Measurements from ENCODE around the gene MAST1.
"Not testable (repeated sequence)": the region's sequence is repeated elsewhere in the genome, so short reads cannot be mapped to it uniquely, and the experiment has no call there.

Gene MAST1

DNA sequence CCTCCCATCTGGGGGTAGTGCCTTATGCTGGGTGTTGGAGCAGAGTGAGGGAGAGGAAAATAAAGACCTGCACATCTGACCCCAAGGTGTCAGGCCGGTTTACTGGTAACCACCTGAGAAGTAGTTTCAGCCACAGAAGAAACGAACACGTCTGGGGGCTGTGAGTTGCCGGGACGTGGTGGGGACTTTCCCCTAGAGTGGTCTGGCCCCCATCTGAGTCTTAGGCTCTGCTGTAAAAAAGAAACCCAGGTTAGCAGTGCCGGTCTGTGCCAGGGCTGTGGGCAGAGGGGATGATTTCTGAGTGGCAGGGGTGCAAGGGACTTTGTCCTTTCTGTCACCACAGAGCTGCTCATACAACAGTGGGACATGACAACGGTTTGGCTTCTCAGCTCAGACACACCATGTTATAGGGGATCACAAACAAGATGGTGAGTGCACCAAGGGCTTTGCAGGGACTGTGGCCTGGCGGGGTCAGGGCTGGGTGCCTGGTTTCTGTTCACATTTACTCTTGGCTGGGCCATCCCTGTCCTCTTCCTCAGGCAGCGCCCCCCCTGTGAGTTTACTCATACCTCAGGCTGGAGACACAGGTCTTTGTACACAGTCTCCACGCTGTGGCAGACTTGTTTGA, 61.7 kb downstream of the MAST1 start:
- peak; percentile 45 to 59 for DNase-seq

DNA sequence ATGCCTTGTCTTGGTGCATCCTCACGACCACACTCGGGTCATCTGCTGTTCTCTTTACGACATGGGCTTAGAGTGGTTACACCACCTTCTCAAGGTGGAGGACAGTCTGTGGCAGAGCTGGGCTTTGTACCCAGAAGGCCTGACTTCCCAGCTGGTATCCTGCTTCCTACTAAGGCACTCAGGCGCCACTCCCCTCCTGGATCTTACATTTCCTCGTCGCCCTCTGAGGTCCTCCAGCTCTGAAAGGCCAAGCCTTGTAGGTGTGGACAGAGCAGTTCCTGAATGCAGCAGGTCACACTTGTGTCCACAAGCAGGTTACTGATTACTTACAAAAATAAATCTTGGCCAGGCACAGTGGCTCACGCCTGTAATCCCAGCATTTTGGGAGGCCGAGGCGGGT, 68.9 kb downstream of the MAST1 start:
- no peak for DNase-seq

DNA sequence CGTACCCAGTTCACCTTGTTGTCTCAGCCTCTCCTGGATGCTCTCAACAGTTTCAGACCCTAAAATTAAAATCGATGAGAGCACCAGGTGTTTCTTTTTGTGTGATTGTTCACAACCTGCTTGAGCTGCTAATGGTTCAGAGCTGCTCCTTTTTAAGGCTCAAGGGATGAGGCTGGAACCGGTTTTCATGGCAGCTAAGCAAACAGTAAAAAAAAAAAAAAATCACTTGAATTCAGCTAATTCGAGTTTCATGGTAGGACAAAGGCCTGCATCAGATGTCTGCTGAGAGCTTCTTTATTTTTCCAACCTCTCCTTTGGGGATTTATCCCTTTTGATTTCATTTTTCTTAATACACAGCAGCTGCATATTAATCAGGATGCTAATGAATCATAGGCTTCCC, 74.3 kb downstream of the MAST1 start:
- DNase-seq, result no peak

DNA sequence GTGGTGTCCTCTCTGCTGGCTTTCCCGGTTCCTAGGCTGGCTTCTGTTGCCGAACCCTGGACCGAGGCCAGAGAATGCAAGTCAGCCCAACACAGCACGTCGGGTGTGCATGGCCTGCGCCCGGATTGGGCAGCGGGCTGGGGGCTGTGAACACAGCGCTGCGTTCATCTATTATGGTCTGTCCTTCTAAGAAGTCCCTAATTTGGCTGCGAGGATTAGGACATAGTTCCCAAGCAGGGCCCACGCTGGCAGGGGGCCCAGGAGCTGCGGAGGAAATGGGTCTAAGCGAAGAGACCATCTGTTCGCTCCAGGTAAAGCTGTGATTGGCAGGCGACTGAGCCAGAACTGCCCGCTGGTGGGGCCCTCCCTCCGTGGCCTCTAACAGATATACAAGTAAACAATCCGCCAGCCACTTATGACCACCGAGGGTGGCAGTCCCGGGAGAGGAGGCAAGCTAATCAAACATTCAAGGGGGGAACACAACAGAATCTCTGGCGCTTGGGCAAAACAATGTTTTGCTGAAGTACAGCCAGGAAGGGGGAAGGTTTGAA, 74.8 kb downstream of the MAST1 start:
- no peak for DNase-seq

DNA sequence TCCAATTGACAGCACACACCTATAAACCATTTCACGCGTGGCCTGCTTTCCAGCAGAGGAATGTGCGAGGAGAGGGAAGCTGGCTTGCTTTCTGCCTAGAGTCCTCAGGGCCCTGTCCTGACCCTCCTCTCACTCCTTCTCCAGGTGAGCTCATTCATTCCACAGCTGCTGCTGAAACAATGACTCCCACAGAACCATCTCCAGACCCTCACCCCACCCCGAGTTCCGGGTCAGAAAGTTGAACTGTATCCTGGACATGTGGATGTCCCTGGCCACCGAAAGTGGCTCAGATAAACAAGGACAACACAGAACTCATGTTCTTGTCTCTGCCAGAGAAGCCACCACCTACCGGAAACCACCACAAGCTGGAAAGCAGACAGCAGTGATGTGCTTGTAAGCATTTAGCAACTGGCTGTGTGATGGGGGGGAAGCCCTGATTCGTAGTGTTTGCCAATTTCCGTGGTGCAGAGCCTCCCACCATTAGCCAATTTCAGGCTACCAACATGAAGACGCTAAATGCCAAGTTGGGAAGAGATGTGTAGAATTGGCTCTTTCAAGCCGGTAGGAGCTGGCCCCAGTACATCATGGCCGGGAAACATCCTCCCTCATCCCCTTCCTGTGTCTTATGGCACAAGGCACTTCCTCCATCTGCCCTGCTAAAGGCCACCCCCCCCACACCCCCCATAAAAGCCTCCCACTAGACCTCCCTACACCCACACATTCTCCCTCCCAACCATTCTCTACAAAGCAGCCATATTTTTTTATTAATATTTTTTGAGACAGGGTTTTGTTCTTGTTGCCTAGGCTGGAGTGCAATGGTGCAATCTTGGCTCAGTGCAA, 75.8 kb downstream of the MAST1 start:
- DNase-seq, result peak; percentile 52 to 53

DNA sequence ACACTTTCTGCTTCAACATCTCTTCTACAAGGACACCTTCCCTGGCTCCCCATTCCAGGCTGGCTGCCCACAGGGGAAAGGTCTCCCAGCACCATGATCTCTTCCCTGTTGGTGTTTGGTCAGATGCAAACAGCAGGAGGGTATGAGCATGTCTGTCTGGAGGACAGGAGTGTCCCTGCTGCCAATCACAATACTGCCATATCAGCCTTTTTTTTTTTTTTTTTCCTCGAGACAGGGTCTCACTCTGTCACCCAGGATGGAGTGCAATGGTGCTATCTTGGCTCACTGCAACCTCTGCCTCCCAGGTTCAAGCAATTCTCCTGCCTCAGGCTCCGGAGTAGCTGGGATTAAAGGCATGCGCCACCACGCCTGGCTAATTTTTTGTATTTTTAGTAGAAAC, 77.5 kb downstream of the MAST1 start:
- not testable (repeated sequence) for DNase-seq

DNA sequence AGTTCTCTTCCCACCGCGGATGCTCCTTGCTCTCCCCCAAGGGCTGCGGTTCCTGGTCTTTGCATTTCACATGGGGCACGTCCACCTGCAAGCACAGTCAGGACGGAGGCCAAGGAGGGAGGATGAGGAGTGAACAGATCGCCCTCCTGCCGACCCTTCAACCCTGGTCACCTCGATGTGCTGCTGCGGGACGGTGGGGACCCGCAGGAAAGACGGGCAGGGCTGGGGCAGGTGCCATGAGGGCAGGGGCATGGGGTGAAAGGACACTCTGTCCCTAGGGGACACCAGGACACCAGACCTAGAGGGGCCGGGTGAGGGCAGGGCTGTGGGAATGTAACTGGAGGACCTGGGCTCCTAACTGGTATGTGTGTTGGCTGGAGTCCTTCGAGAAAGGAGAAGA, 79.9 kb downstream of the MAST1 start:
- DNase-seq, result no peak

DNA sequence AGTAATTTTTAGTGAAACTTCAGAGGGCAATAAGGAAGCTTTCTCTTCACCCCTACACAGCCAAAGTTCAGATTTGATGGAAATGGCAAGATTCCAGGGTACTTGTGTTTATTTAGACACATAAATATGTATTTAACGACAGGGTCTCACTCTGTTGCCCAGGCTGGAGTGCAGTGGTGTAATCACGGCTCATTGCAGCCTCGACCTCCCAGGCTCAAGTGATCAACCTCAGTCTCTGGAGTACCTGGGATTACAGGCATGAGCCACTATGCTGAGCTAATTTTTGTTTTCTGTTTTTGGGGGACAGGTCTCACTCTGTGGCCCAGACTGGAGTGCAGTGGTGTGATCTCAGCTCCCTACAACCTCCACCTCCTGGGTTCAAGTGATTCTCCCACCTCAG, 82.7 kb downstream of the MAST1 start:
- no peak for DNase-seq

DNA sequence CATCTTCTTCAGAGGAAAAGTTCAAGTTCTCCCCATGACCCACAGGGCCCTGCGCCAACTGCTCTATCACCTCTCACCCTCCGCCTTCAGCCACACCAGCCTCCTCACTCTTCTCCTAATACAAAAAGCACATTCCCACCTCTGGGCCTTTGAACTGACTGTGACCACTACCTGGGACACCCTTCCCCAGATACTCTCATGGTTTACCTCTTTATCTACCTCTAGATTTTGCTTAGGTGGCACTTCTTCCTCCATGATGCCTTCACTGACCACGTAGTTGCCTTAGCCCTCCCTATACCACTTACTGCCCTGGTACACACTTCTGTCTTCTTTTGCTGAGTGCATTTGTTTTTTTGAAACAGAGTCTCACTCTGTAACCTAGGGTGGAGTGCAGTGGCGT, 84.6 kb downstream of the MAST1 start:
- no peak for DNase-seq

Measured in activated T-cell treated with anti-CD3 and anti-CD28 coated beads, Interleukin-2, amount 50 U/mL, for 48 hours (primary cell).